ENCODE data around the gene MSANTD1.
"Not testable (repeated sequence)": the region's sequence is repeated elsewhere in the genome, so short reads cannot be mapped to it uniquely, and the experiment has no call there.

The MSANTD1 gene

DNA sequence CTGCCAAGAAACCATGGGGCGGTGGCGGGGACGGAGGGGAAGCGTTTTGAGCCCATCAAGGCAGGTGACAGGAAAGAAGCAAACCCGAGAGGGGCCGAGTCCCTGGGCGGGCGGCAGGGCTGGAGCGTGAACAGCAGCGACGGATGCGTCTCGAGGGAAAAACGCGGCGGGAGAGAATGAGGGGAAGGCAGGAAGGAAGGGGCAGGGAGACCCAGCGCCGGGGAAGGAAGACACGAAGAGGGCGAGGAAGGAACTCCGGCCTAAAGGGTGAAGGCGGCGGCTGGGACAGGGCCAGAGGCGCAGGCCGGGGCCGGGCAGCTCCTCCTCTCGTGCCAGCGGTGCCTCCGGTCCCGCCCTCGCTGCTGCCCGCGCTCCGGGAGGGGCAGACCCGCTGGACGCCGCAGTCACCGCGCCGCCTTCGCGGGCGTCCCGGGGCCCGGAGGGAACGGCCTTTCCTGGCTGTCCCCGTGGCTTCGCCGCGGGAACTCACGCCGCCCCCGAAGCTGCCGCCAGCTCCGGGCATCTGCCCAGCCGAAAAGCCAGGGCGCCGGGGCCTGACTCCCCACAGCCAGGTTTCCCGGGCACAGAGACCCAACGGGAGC, 43.1 kb downstream of the MSANTD1 start:
- peak; percentile 69 for DNase-seq

DNA sequence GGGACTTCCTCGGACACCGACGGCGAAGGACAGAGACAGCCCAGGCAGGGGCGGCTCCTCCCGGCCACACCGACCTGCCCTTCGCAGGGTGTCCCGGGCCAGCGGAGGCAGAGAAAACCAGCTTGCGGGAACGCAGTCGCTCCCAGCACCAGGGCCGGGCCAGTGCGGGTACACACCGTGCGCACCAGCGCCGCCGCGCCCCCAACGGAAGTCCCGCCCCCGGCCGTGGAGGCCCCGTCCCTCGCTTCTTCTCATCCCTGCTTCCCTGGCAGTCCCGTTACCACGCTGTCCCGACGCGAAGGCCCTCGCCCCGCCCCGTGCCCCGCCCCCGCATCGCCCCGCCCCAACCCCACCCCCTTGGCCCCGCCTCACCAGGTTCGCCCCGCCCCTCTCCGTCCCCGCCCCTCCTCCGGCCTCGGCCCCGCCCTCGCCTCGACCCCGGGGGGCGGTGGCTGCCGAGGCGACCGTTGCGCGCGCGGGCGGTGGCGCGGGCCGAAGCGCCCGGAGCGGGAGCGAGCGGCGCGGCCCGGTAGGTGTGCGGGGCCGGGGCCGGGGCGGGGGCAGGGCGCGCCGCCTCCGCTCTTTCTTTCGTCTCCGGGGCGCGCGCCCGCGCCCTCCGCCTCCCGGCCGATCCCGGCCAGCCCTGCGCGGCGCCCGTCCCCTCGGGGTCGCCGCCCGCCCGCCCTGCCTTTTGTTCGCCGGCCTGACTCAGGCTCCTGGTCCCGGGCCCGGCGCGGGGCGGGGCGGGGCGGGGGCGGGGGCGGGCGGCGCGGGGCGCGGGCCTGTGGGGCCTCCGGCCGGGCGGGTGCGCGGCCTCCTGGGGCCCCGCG, 43.8 kb downstream of the MSANTD1 start, which contains the start of gene RGS12:
Gene RGS12, plus strand, starts transcription at position 451 of the 830 bp plus-strand sequence. CDS start 23,150 bp downstream, outside the sequence.
- peak; percentile 91 for DNase-seq

DNA sequence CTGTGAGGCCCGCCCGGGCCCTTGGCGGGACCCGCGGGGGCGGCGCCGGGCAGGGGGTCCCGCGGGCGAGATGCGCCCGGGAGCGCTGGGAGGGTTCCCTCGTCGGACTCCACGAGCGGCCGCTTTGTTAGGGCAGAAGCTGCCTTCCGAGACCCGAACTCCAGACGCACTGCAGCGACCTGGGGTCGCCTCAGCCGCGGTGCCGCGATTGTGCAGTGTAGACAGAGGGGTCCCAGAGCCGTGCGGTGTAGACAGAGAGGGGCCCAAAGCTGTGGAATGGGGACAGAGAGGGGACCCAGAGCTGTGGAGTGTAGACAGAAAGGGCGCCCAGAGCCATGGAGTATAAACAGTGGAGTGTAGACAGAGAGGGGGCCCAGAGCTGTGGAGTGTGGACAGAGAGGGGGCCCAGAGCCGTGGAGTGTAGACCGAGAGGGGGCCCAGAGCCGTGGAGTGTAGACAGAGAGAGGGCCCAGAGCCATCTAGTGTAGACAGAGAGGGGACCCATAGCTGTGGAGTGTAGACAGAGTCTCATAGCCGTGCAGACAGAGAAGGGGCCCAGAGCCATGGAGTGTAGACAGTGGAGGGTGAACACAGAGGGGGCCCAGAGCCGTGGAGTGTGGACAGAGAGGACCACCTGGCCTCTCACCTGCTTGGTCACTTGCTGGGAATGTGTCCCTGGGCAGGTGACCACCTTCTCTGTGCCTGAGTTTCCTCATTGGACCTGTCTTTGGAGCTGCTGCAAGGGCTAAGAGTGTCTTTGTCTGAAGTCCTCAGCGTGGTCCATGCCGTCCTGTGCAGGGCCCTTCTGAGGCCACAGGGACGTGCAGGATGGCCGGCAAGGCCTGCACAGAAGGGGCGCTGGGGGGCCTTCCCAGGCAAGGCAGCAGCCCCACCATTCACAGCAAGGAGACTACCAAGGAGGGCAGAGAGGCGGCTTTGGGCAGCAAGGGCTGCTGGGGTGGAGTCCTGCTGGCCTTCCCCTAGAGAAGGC, 44.7 kb downstream of the MSANTD1 start:
- no peak for DNase-seq

DNA sequence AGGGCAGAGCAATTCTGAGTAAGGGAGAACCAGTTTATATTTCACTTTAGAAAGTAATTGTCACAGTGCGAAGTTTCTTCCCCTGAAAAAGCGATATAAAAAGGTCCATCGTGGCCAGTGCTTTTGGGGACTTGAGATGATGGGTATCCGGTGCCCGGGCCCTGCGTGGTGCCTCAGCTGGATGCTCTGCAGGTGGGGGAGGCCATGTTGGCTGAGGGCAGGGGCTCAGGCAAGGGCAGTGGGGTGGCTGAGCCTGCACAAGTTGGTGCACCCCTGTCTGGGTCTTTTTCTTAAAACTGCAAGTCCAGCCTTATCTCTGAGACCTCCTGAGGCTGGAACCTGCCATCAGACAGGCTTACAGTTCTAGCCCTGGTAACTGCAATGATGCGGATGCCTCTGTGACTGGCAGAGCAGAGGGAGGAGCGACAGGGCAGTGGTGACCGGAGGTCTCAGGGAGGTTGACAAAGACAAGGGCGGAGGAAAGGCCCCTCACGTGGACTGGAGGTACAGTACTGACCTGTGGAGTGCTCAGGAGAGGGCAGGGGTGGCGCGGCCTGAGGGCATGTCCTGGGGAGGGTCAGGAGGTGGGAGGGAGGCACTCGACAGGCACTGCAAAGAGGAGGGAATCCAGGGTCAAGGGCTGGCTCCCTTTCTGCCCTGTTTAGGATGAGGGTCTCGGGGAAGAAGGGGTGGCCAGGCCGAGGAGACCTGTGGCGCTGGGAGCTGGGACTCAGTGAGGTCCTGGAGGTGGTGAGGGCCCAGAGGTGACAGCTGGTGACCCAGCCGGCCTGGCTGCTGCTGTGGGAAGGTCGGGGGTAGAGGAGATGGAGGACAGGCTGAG, 45.7 kb downstream of the MSANTD1 start:
- no peak for DNase-seq

DNA sequence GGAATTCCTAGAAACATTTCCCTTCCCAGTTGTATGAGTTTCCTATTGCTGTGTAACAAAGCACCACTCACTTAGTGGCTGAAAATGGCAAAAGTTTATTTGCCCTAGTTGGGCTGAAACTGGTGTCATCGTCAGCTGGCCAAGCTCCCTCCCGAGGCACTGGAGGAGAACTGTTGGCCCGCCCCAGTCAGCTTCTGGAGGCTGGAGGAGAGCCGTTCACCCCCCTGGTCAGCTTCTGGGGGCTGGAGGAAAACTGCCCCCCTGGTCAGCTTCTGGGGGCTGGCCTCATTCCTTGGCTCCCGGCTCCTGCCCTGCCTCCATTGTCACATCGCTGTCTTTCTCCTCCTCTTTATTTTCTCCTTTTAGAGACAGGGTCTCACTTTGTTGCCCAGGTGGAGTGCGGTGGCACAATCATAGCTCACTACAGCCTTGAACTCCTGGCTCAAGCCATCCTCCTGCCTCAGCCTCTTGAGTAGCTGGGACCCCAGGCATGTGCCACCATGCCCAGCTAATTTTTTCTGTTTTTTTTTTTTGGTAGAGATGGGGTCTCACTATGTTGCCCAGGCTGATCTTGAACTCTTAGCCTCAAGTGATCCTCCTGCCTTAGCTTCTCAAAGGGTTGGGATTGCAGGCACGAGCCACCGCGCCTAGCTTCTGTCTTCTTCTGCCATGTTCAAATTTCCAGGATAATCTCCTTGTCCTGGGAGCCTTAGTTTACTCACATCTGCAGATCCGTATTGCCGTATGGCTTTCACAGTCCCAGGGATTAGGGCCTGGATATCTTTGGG, 47.1 kb downstream of the MSANTD1 start:
- DNase-seq: no peak

DNA sequence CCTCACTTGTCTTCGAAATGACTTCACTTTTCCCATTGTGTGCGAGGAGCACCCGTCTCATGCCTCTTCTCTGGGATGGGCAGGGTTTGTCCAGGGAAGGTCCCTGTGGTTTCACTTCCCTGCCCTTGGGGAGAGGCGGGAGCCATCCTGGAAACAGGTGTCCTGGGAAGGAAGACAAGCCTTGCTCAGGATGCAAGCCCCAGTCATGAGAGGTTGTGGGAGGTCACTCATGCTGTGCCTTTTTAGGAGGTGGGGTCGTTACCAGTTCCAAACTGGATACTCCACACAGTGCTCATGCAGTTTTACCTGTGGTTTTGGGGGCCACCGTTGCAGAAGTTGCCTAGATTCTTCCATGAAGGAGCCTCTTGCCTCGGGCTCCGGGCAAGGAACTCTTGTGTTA, 47.7 kb downstream of the MSANTD1 start:
- no peak for DNase-seq

DNA sequence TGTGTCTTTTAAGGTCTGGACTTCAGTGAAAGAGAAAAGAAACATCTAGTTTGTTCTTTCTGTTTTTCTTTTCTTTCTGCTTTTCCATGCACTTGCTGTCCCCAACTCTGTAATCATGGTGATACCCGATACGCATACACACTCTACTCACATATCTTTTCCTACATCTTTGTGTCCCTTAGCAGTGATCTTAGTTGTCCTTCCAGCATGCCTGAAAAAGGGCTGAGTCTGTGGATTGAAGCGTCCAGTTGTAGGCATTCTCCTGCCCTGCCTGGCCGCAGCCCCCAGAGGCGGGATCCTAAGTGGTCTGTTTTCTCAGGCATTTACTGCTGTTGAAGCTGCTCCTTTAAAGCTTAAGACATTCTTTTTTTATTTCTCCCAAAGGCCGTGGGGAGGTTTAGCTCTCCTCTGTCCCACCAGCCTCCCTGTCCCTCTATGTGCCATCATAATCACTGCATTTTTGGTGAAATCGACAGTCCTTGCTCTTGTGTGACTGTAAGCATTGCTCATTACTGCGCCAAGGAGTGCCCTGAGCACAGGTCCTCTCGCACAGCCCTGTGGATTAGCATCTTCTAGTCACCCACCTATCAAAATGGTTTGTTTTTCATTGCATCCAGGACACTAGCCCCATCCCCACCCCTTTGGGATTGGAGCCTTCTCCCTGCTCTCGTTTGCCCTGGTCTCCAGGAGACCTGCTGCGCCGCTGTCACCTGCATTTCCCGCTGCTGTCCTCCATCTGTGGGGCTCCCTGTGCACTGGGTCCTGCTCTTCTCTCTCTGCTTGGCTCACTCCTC, 48.3 kb downstream of the MSANTD1 start:
- DNase-seq: no peak

DNA sequence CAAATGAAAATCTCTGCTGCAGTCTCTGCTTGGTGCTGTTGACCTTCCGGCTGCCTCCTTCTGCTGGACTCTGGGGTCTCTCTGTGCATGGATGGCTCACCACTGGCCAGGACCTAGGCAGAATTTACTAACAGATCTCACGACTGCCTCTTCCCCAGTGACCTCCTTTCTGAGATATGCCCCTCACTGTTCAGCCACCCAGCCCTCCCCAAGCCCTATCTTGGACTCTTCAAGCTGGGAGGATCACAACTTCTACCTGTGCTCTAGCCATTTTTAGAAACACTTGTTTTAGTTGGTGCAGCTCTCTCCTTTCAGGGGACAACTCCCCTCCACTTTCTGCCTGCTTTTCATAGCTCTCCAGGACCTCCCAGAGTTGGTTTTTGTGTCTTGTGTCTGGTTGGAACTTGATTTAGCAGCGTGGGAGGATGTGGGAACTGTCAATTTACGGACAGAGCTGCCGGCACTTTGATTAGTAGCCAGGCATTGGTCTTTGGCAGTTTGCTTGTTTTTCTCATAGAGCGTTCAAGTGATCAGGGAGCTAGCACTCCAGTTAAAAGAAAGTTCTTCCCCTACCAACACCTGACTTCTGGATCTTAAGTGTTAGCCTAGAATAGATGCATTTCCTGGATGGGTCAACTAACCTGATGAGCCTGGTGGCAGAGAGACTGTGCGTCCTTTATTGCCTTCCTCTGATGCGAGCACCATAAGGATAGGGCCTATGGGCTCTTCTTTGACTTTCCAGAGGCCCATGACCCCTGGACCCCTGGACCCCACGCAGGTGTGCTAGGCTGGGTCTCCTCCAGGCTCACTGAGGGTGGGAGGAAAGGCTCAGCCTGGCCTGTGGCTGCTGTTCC, 50.4 kb downstream of the MSANTD1 start:
- DNase-seq: no peak

DNA sequence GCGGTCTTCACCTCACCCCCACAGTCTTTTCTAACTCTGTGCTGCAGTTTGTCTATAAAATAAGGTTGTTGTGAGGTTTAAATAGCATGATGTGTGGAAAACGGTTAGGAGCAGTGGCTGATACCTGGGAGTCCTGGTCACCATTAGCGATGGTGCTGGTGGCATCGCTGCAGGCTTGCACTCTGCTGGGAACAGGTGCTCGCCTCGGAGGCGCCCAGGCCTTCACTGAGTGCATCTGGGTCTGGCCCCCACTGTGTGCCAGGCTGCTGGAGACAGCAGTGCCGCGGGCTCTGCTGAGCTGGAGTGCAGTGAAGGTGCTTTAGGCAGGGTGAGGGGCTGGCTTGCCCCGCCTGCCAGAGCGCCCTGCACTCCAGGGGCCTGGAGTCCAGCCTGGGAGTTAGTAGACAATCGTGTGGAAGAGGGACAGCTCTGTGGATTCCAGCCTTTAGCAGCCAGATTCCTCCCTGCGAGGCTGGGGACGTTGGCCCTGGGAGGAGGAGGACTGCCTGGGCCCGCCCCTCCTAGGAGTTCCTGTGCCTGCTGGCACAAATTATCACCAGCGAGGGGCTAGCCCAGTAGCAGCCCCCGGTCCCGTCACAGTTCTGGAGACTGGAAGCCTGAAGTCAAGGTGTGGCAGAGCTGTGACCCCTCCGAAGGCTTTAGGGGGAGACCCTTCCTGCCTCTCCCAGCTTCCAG, 51.2 kb downstream of the MSANTD1 start:
- DNase-seq: no peak

DNA sequence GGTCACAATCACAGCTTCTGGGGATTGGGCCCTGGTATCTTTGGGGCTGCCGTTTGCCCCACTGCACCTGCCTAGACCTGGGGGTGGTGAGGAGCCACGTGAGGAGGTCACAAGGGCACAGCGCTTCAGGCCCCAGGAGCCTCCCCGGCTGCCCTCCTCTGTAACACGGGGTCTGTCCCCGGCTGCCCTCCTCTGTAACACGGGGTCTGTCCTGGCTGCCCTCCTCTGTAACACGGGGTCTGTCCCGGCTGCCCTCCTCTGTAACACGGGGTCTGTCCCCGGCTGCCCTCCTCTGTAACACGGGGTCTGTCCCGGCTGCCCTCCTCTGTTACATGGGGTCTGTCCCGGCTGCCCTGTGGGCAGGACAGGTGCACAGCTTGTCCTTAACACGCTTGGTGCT, 51.9 kb downstream of the MSANTD1 start:
- DNase-seq: not testable (repeated sequence)

DNA sequence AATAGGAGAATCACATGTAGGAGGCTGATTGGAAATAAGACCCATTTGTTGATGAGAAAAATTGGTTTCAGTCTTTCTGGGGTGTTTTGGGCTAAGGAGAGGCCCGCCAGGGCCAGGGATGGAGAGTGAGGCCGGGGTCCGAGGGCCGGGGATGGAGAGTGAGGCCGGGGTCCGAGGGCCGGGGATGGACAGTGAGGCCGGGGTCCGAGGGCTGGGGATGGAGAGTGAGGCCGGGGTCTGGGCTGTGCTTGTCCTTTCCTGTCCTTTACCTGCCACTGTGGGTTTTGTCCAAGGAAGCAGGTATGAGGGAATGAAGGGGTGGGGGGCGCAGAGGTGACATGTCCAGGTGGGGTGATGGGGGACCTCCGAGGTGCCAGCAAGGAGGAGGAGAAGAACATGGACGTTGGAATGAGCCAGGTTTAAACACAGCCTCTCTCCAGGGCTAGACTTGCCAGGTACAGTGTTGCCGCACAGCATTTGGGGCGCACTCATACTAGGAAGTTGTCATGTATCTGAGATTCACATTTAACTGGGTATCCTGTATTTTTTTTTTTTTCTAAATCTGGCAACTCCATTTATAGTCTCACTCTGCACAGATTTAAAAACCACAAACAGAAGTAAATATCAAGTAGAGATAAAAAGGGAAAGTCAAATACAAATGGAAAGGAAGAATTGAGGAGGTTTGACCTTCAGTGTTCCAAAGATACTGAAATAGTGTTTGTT, 52.7 kb downstream of the MSANTD1 start:
- DNase-seq: no peak

DNA sequence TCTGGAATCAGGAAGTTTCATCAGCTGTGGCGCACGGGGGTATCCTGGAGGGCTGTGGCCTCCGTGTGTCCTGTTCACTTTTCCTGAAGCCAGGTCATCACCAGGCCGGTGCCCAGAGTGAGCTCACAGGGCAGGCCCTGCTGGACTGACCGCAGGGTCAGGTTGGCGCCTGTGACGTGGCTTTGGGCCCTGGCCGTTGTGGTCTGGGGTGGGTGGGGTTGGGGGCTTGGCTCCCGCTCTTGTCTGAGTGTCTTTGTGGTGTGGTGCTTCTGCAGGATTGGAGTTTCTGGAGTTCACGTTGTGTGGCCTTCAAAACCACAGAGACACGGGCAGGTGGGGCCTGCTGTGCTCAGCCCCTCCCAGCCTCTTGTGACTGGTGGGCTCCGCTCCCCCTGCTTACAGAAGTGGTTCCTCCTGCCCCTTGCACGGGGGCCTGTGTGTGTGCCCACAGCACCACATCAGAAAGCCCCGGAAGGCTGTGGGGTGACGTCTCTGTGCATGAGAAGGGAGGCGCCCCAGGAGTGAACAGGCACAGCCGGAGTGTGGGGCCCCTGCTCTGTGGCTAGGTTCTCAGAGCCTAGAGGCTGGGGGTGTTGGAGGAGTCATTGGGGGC, 53.3 kb downstream of the MSANTD1 start:
- DNase-seq: no peak

DNA sequence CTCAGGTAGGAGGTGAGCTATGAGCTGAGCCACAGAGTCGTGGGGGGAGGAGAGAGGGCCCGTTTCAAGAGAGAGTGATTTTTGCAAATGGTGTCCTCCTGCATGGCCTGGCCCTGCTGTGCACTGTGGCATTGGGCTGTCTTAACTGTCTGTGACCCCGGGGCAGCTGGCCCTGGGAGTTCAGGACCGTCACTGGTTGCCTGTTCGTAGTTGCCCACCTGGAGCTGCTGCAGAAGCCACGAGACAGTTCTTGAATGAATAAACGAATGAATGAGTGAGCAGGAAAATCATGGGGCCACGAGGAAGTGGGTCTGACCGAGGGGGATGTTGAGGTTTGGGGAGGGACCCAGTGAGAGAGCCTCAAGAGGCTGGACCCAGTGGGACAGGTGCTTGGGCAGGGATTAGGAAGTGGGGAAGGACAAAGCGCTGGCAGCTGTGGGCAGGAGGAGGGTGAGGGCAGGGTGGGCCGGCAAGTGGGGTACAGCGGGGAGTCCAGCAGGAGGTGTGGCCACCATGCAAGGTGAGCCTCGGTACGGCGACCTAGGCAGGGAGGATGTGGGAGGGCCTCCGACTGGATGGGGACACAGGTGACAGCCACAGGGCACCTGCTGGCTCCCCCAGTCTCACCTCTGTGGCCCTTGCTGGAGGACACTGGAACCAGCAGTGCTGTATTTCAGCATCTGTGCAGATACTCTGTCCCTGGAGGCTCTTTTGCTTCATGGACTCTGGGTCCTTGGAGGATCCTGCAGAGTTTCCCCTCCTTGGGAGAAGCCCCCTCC, 54.0 kb downstream of the MSANTD1 start:
- no peak for DNase-seq

DNA sequence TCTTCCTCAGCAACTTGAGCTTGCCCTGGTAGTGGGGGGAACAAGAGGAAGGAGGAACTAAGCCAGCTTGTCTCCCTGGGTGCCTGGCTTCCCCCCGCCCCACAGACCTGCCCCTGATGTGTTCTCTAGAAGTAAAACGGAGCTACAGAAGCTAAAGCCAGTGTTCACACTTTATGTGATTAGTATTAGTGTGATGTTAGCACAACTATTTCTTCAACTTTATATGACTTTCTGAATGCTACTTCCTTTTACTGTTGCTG, 54.5 kb downstream of the MSANTD1 start:
- DNase-seq: no peak

DNA sequence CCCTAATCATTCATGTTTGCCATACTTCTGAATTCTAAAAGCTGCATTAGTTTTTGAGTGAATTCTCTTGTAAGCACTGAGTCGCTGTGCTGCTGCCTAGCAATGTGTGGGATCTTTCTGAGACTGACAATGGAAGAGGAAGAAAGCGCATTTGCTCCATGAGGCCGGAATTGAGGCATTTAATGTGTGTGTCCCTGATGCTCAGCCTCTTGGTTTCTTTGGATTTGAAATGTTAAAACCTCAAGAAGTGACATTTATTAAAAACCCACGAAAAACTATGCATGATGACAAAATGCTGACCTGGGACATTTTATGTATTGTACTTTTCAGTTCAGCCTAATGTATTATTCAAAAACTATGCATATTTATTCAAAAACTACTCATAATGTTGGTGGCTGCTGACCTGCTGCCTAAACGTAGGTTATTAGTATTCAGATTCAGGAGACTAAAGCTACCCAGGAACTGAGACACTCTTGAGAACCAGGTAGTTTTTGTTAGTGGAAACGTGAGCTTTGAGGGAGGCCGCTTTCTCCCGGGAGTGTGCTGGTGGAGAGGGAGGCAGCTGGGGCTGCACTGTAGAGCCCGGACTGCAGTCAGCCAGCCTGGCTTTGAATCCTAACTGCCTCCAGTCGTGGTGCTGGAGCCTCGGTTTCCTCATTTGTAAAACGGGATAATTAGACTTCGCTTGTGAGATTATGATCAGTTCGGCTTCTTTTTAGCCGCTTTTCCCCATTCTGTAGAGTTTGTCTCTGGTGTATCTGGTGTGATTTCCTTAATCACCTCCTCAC, 55.2 kb downstream of the MSANTD1 start:
- no peak for DNase-seq

DNA sequence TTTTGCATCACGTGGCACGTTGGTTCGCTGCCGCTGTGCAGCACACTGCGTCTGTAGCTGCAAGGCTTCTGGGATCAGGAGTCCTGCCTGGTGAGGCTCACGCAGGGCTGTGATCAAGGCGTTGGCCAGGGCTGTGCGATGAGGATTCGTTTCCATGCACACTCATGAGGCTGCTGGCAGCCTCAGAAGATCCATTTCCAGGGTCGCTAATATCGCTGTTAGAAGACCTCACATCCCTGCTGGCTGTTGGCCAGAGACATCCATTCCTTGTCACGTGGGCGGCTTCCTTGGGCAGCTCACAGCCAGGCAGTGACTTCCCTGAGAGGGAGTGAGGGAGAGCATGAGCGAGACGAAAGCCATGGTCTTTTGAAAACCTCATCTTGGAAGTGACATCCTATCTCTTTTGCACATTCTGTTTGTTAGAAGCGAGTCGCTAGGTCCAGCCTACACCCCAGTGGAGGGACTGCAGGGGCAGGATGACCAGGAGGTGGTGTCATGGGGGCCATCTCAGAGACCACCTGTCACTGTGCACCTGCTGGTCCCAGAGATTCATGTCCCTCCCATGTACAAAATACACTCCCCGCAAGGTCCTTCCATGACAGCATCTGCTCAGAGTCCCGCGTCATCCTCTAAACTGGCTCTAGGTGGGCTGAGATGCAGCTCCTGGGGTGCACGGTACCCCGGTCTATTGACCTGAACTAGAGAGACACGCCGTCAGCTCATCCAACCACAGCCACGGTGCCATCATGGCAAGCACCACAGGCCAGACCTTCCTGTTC, 56.1 kb downstream of the MSANTD1 start:
- DNase-seq: no peak

Data from NCI-H345 (cell line).